Heart left ventricle (tissue), 13 donors: ENCODE data around the gene LPIN2.
"Not testable (repeated sequence)": the region's sequence is repeated elsewhere in the genome, so short reads cannot be mapped to it uniquely, and the experiment has no call there.

Source experiments
- CTCF ChIP-seq, 12 donors: fragments of 200-600 bp; sonication (generic) in 4 of 12; IDR thresholded peaks; one replicate each; pipeline versions ENCODE4 v1.5.0 to v1.8.0; 2018 to 2022; ENCODE audit warnings: antibody characterized with exemption in 12 of 12, mild to moderate bottlenecking in 5 of 12
- POLR2A ChIP-seq, 2 donors: fragments of 450-650 bp; IDR thresholded peaks; one replicate each; pipeline ENCODE4 v1.6.1; 2017; ENCODE audit warnings: antibody characterized with exemption in 2 of 2, mild to moderate bottlenecking in 2 of 2, moderate library complexity in 2 of 2
- donor health status: ischemic (EF 13 %, LVEDD 7.1; RV severe dilation, severe dysfunction).
- donor health status: DM: no; HTN: yes; CAD: no.
- donor health status: DM: no; HTN: no; CAD: no.
- donor health status: ischemic (EF 25% LVEDD 6.9; RV normal size, moderate dysfunction).
- donor health status: ischemic (EF 25% LVEDD 5.7; RV mildly dilated, moderate dysfunction).
- donor health status: ischemic (EF 35%, LVEDD 5.7; RV mildly dilated, moderate dysfunction).
- donor health status: nonischemic (EF 11% LVEDD 7.7; RV severe dilation, severe dysfunction).
- donor health status: DM: yes; HTN: yes; CAD: no.
- donor health status: PGD.
- donor health status: ischemic (EF 29% LVEDD 5.4; RV normal size, mild dysfunction).
- donor health status: nonischemic (EF 23%, LVEDD 6.1; RV moderate dilation, normal function).

GRCh38 chr18:3028115-3028514 is 15.2 kb upstream of the LPIN2 start:
- TF ChIP-seq POLR2A, CTCF (IDR thresholded peaks at IDR 0.05): not testable (repeated sequence)
